Tibial artery (tissue), 4 donors: ENCODE results near the gene TNFRSF13B.
A peak's percentile ranks its signal among the peaks of the same experiment; 100 is the strongest.

Experiments used
- DNase-seq, 2 donors: peaks; one replicate each; pipeline ENCODE4 v3.0.0-alpha.2; 2019
- H3K27ac ChIP-seq, 2 donors: fragments of 200-600 bp; sonication (generic) in 1 of 2; 1 replicate in 1 of 2; 2 replicates in 1 of 2; pipeline ENCODE4 v1.5.1; 2018 to 2019; ENCODE audit warnings: mild to moderate bottlenecking in 1 of 2
- H3K27me3 ChIP-seq, 2 donors: fragments of 200-600 bp; sonication (generic) in 1 of 2; one replicate each; pipeline versions ENCODE4 v1.5.1 to v1.6.0; 2016 to 2019
- H3K36me3 ChIP-seq, 3 donors: fragments of 200-600 bp; sonication (generic) in 2 of 3; one replicate each; pipeline ENCODE4 v1.5.1; 2016 to 2019; ENCODE audit warnings: mild to moderate bottlenecking in 2 of 3
- H3K4me1 ChIP-seq, 4 donors: fragments of 200-600 bp; sonication (generic) in 2 of 4; 1 replicate in 3 of 4; 2 replicates in 1 of 4; pipeline ENCODE4 v1.5.1; 2016 to 2019
- H3K4me3 ChIP-seq, 2 donors: fragments of 200-600 bp; sonication (generic) in 1 of 2; 1 replicate in 1 of 2; 2 replicates in 1 of 2; pipeline ENCODE4 v1.5.1; 2018 to 2019; ENCODE audit warnings: mild to moderate bottlenecking in 2 of 2
- H3K9me3 ChIP-seq, 3 donors: fragments of 200-600 bp; sonication (generic) in 1 of 3; one replicate each; pipeline ENCODE4 v1.5.1; 2016 to 2019
- CTCF ChIP-seq, 2 experiments: fragments of 200-600 bp in 1 of 2; fragments of 450-650 bp in 1 of 2; IDR thresholded peaks; one replicate each; pipeline ENCODE4 v1.5.1; 2017 to 2019; ENCODE audit warnings: antibody characterized with exemption in 2 of 2, mild to moderate bottlenecking in 1 of 2, moderate library complexity in 1 of 2
- intact Hi-C: fragments of 100-400 bp; cut with DNase I; formaldehyde crosslinking; loops from one replicate; pipeline ENCODE4 v1.15.0; 2023; ENCODE audit warnings: low total_unique reads

The TNFRSF13B gene

GRCh38 chr17:16912021-16912962, 59.6 kb downstream of the TNFRSF13B start:
- peak; percentile 9 to 32 for DNase-seq
- intact Hi-C loops, result no loop called here
- TF ChIP-seq CTCF (IDR thresholded peaks at IDR 0.05), result no peak

GRCh38 chr17:16911141-16911937, 60.6 kb downstream of the TNFRSF13B start:
- H3K27ac ChIP-seq, result no peak overlapping the region
- no peak for TF ChIP-seq CTCF (IDR thresholded peaks at IDR 0.05)
- peak; percentile 11 to 51 for DNase-seq
- no peaks in the 10 kb centered on the region for H3K4me1 ChIP-seq
- intact Hi-C loops, result no loop called here
- no peak overlapping the region for H3K4me3 ChIP-seq
- peaks cover 0 to 35% of the 10 kb centered on the region in 2 donors for H3K27me3 ChIP-seq
- H3K36me3 ChIP-seq, result no peaks in the 10 kb centered on the region
- no peaks in the 10 kb centered on the region for H3K9me3 ChIP-seq

More at GRCh38 chr17:16912021-16912962, 59.6 kb downstream of the TNFRSF13B start:
- H3K27ac ChIP-seq, result no peak overlapping the region
- peaks cover 0 to 35% of the 10 kb centered on the region in 2 donors for H3K27me3 ChIP-seq
- H3K4me3 ChIP-seq, result no peak overlapping the region
- H3K36me3 ChIP-seq, result no peaks in the 10 kb centered on the region
- no peaks in the 10 kb centered on the region for H3K9me3 ChIP-seq
- H3K4me1 ChIP-seq, result no peaks in the 10 kb centered on the region

GRCh38 chr17:16910341-16910740, 61.6 kb downstream of the TNFRSF13B start:
- no peak overlapping the region for H3K27ac ChIP-seq
- no peaks in the 10 kb centered on the region for H3K36me3 ChIP-seq
- intact Hi-C loops, result no loop called here
- no peak overlapping the region for H3K4me3 ChIP-seq
- no peaks in the 10 kb centered on the region for H3K9me3 ChIP-seq
- peak in 1 of 2 donors; percentile 25 for DNase-seq
- H3K27me3 ChIP-seq, result peaks cover 0 to 30% of the 10 kb centered on the region in 2 donors
- H3K4me1 ChIP-seq, result no peaks in the 10 kb centered on the region
- no peak for TF ChIP-seq CTCF (IDR thresholded peaks at IDR 0.05)

- H3K4me1 ChIP-seq, result no peaks in the 10 kb centered on the region
- peak in 1 of 2 donors; percentile 5 for DNase-seq
- intact Hi-C loops, result no loop called here
- no peak overlapping the region for H3K4me3 ChIP-seq
- peaks cover 0 to 30% of the 10 kb centered on the region in 2 donors for H3K27me3 ChIP-seq
- no peaks in the 10 kb centered on the region for H3K36me3 ChIP-seq
- TF ChIP-seq CTCF (IDR thresholded peaks at IDR 0.05), result no peak
- H3K9me3 ChIP-seq, result no peaks in the 10 kb centered on the region
- H3K27ac ChIP-seq, result no peak overlapping the region
Observed at GRCh38 chr17:16909472-16910246, 62.3 kb downstream of the TNFRSF13B start.

GRCh38 chr17:16908273-16908672, 63.6 kb downstream of the TNFRSF13B start:
- Histone ChIP-seq H3K4me1 (no peaks in the 10 kb centered on the region), H3K36me3 (no peaks in the 10 kb centered on the region), H3K9me3 (no peaks in the 10 kb centered on the region), H3K27ac (no peak overlapping the region), H3K4me3 (no peak overlapping the region), H3K27me3 (peaks cover 0 to 30% of the 10 kb centered on the region in 2 donors)
- intact Hi-C loops, result no loop called here
- peak in 1 of 2 donors; percentile 31 for DNase-seq
- TF ChIP-seq CTCF (IDR thresholded peaks at IDR 0.05), result no peak
